GM18873 (cell line): ENCODE results near the gene FRAT1.
A peak's percentile ranks its signal among the peaks of the same experiment; 100 is the strongest.

Experiments used
- ATAC-seq: cut with Tn5 transposase; IDR thresholded peaks from one replicate; pipeline ENCODE4 v1.9.1; 2021; ENCODE audit warnings: mild to moderate bottlenecking, moderate library complexity, moderate number of reproducible peaks; ENCODE audit not compliant: unreplicated experiment, low FRiP score

The FRAT1 gene

GRCh38 chr10:97307441-97307840 is 11.6 kb upstream of the FRAT1 start:
- no peak for ATAC-seq

- no peak for ATAC-seq
These were observed 10.9 kb upstream of the FRAT1 start for GRCh38 chr10:97307866-97308780.

GRCh38 chr10:97311111-97311626 is 7.9 kb upstream of the FRAT1 start:
- ATAC-seq = no peak

- ATAC-seq = no peak
These were observed 6.2 kb upstream of the FRAT1 start for GRCh38 chr10:97312897-97313296.

GRCh38 chr10:97314671-97315070 is 4.4 kb upstream of the FRAT1 start:
- no peak for ATAC-seq

GRCh38 chr10:97319671-97320479 is 804 bp downstream of the FRAT1 start:
- peak; percentile 14 for ATAC-seq

GRCh38 chr10:97320480-97321031 is 1.5 kb downstream of the FRAT1 start:
- no peak for ATAC-seq

GRCh38 chr10:97321032-97321803 is 2.1 kb downstream of the FRAT1 start:
- ATAC-seq = no peak

- ATAC-seq = no peak
These were observed 2.7 kb downstream of the FRAT1 start for GRCh38 chr10:97321804-97322190.

- no peak for ATAC-seq
These were observed 4.4 kb downstream of the FRAT1 start for GRCh38 chr10:97323501-97323900.

GRCh38 chr10:97325754-97326153 is 6.7 kb downstream of the FRAT1 start:
- ATAC-seq = no peak

- ATAC-seq = no peak
These were observed 8.6 kb downstream of the FRAT1 start for GRCh38 chr10:97327348-97328294.

- no peak for ATAC-seq
These were observed 9.8 kb downstream of the FRAT1 start for GRCh38 chr10:97328646-97329453.

- no peak for ATAC-seq
These were observed 10.7 kb downstream of the FRAT1 start for GRCh38 chr10:97329766-97330165.

GRCh38 chr10:97331153-97331703 is 12.2 kb downstream of the FRAT1 start:
- no peak for ATAC-seq

GRCh38 chr10:97332591-97333350 is 13.7 kb downstream of the FRAT1 start:
- no peak for ATAC-seq

GRCh38 chr10:97333351-97333600 is 14.2 kb downstream of the FRAT1 start:
- no peak for ATAC-seq
